ENCODE results near the gene INS.
"Not testable (repeated sequence)": the region's sequence is repeated elsewhere in the genome, so short reads cannot be mapped to it uniquely, and the experiment has no call there.

The INS gene

DNA sequence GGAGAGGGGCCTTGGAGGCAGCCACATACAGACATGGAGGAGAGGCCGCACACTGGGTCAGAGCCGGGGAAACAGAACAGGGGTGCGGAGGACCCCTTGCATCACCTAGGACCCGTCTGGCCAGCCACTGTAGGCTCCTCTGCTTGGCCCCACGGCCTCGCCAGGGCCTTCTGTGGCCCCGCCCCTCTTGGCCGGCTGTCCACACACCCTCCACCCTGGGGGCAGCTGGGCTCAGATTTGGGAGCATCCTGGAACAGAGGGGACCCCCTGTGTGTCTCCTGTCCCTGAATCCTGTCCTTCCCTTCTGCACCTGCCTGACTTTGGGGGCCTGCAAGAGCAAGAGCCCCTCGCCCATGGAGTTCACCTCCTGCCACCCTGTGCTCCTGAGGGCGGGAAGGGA is 18.5 kb upstream of the INS start:
- Mint-ChIP-seq H3K4me1 (no peaks in the 10 kb centered on the region), H3K27ac (no peak overlapping the region), H3K4me3 (no peak overlapping the region), H3K27me3 (peaks cover under 1% of the 10 kb centered on the region), H3K36me3 (ENCODE audit: low read depth) (no peaks in the 10 kb centered on the region), H3K9me3 (no peaks in the 10 kb centered on the region)
- ATAC-seq (no peak), DNase-seq (no peak)

DNA sequence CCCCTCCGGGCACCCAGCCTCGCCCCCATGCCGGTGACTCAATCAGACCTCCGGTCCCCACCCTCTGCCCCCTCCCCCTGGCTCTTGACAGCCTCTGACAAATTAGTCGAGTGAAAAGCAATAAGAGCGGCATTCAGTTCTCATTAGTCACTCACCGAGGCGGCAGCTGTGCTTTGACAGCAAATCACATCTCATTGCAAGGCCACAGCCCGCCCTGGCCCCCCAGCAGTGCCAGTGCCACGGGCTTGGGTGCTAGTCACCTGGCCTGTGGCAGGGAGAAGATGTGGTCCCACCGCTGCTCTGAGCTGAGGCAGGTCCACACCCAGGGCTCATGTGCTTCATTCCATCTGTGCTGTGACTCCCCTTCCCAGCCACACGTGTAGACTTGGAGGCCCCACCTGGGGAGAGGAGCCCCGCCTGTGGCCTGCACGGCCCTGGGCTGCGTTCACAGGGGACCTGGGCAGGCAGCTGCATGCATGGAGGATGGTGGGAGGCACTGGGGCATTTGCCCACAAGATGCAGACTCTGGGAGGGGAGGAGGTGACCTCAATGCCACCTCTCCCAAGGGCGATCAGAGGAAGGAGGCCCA is 18.0 kb upstream of the INS start:
- ATAC-seq (no peak), DNase-seq (no peak)
- H3K4me3 Mint-ChIP-seq = no peak overlapping the region
- no peaks in the 10 kb centered on the region for H3K27me3 Mint-ChIP-seq
- no peaks in the 10 kb centered on the region for H3K4me1 Mint-ChIP-seq
- no peaks in the 10 kb centered on the region for H3K9me3 Mint-ChIP-seq
- no peaks in the 10 kb centered on the region for H3K36me3 Mint-ChIP-seq (ENCODE audit: low read depth)
- no peak overlapping the region for H3K27ac Mint-ChIP-seq

GRCh38 chr11:2178055-2178773 is 17.2 kb upstream of the INS start:
- DNase-seq; ATAC-seq; H3K36me3 Mint-ChIP-seq (ENCODE audit: low read depth); H3K9me3 Mint-ChIP-seq; H3K4me3 Mint-ChIP-seq; H3K27ac Mint-ChIP-seq; H3K27me3 Mint-ChIP-seq; H3K4me1 Mint-ChIP-seq: not testable (repeated sequence)

GRCh38 chr11:2177076-2177475 is 16.1 kb upstream of the INS start:
- H3K4me3 Mint-ChIP-seq = no peak overlapping the region
- H3K9me3 Mint-ChIP-seq = no peaks in the 10 kb centered on the region
- H3K27me3 Mint-ChIP-seq = no peaks in the 10 kb centered on the region
- no peaks in the 10 kb centered on the region for H3K36me3 Mint-ChIP-seq (ENCODE audit: low read depth)
- no peaks in the 10 kb centered on the region for H3K4me1 Mint-ChIP-seq
- DNase-seq (no peak), ATAC-seq (no peak)
- H3K27ac Mint-ChIP-seq = no peak overlapping the region

DNA sequence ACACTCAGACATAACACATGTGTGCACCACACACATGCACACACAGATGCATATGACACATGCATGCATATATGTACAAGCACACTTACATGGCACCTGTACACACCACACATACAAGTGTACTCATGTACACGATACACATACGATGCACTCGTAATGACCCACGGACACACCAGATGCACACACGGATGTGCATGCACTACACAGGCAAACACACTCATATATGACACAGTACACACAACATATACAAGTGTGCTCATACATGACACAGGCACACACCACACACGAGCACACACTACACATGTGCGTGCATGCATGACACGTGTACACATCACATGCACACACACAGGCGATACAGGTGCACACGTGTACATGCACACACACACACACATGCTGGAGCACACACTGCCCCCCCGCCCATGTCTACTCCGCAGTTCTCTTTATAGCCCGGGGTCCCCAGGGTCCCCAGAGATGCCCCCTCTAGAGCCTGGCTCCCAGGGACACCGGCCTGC is 15.4 kb upstream of the INS start:
- DNase-seq (no peak), ATAC-seq (no peak)
- no peaks in the 10 kb centered on the region for H3K9me3 Mint-ChIP-seq
- H3K27ac Mint-ChIP-seq = no peak overlapping the region
- H3K27me3 Mint-ChIP-seq = no peaks in the 10 kb centered on the region
- no peak overlapping the region for H3K4me3 Mint-ChIP-seq
- no peaks in the 10 kb centered on the region for H3K4me1 Mint-ChIP-seq
- H3K36me3 Mint-ChIP-seq (ENCODE audit: low read depth) = no peaks in the 10 kb centered on the region

- no peaks in the 10 kb centered on the region for H3K27me3 Mint-ChIP-seq
- DNase-seq (no peak), ATAC-seq (no peak)
- no peak overlapping the region for H3K27ac Mint-ChIP-seq
- H3K4me1 Mint-ChIP-seq = no peaks in the 10 kb centered on the region
- no peaks in the 10 kb centered on the region for H3K36me3 Mint-ChIP-seq (ENCODE audit: low read depth)
- no peak overlapping the region for H3K4me3 Mint-ChIP-seq
- no peaks in the 10 kb centered on the region for H3K9me3 Mint-ChIP-seq
Measured at GRCh38 chr11:2175659-2176058, 14.7 kb upstream of the INS start.

- H3K9me3 Mint-ChIP-seq = no peaks in the 10 kb centered on the region
- H3K36me3 Mint-ChIP-seq (ENCODE audit: low read depth) = no peaks in the 10 kb centered on the region
- DNase-seq = no peak
- H3K27ac Mint-ChIP-seq = no peak overlapping the region
- ATAC-seq = no peak
- H3K4me3 Mint-ChIP-seq = no peak overlapping the region
- no peaks in the 10 kb centered on the region for H3K4me1 Mint-ChIP-seq
- H3K27me3 Mint-ChIP-seq = no peaks in the 10 kb centered on the region
Measured at GRCh38 chr11:2174361-2174760, 13.4 kb upstream of the INS start.

- DNase-seq (no peak), ATAC-seq (no peak)
- H3K4me1 Mint-ChIP-seq = no peaks in the 10 kb centered on the region
- H3K27ac Mint-ChIP-seq = no peak overlapping the region
- no peaks in the 10 kb centered on the region for H3K27me3 Mint-ChIP-seq
- no peaks in the 10 kb centered on the region for H3K36me3 Mint-ChIP-seq (ENCODE audit: low read depth)
- H3K4me3 Mint-ChIP-seq = no peak overlapping the region
- no peaks in the 10 kb centered on the region for H3K9me3 Mint-ChIP-seq
Measured at GRCh38 chr11:2173761-2174160, 12.8 kb upstream of the INS start.

- ATAC-seq (no peak), DNase-seq (peak; percentile 25)
- no peak overlapping the region for H3K4me3 Mint-ChIP-seq
- H3K4me1 Mint-ChIP-seq = no peaks in the 10 kb centered on the region
- no peaks in the 10 kb centered on the region for H3K36me3 Mint-ChIP-seq (ENCODE audit: low read depth)
- no peaks in the 10 kb centered on the region for H3K27me3 Mint-ChIP-seq
- H3K27ac Mint-ChIP-seq = no peak overlapping the region
- no peaks in the 10 kb centered on the region for H3K9me3 Mint-ChIP-seq
Measured at GRCh38 chr11:2173150-2173693, 12.2 kb upstream of the INS start.

DNA sequence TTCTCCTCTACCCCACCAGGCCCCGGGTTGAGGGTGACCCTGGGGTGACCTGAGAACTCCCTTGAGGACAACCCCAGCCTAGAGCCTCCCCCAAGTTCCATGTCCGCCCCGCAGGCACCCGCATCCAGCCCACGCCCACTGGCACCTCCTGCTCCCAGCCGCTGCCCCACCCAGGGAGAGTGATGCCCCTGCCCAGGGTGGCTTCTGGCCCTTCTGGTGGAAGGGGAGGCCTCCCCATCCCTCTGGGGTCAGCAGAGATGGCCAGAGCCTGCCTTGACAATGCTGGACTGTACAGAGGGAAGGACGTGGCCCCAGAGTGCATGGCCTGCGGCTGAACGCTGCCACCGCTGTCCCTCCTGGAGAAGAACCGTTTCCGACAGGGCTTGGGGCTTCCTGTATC is 11.7 kb upstream of the INS start:
- H3K27ac Mint-ChIP-seq = no peak overlapping the region
- no peaks in the 10 kb centered on the region for H3K27me3 Mint-ChIP-seq
- no peaks in the 10 kb centered on the region for H3K4me1 Mint-ChIP-seq
- no peaks in the 10 kb centered on the region for H3K36me3 Mint-ChIP-seq (ENCODE audit: low read depth)
- H3K9me3 Mint-ChIP-seq = no peaks in the 10 kb centered on the region
- ATAC-seq (no peak), DNase-seq (no peak)
- no peak overlapping the region for H3K4me3 Mint-ChIP-seq

GRCh38 chr11:2171591-2172003 is 10.6 kb upstream of the INS start, which contains the start of gene TH:
Gene TH (minus strand): TSS chr11:2171815. CDS start chr11:2171786, 29 bp downstream.
- no peak within 1 kb of the TSS for H3K4me3 Mint-ChIP-seq
- H3K4me1 Mint-ChIP-seq = no peaks in the 10 kb centered on the region
- no peaks in the 10 kb centered on the region for H3K9me3 Mint-ChIP-seq
- DNase-seq (no peak), ATAC-seq (no peak)
- H3K27me3 Mint-ChIP-seq = no peaks in the 10 kb centered on the region
- H3K27ac Mint-ChIP-seq = no peak within 1 kb of the TSS
- H3K36me3 Mint-ChIP-seq (ENCODE audit: low read depth) = no peaks in the 10 kb centered on the region

GRCh38 chr11:2169626-2170570 is 8.9 kb upstream of the INS start:
- H3K9me3 Mint-ChIP-seq = no peaks in the 10 kb centered on the region
- ATAC-seq = no peak
- no peak overlapping the region for H3K4me3 Mint-ChIP-seq
- DNase-seq = no peak
- no peaks in the 10 kb centered on the region for H3K27me3 Mint-ChIP-seq
- no peak overlapping the region for H3K27ac Mint-ChIP-seq
- no peaks in the 10 kb centered on the region for H3K36me3 Mint-ChIP-seq (ENCODE audit: low read depth)
- no peaks in the 10 kb centered on the region for H3K4me1 Mint-ChIP-seq

- H3K27me3 Mint-ChIP-seq = no peaks in the 10 kb centered on the region
- H3K9me3 Mint-ChIP-seq = no peaks in the 10 kb centered on the region
- no peak for DNase-seq
- H3K36me3 Mint-ChIP-seq (ENCODE audit: low read depth) = no peaks in the 10 kb centered on the region
- H3K4me1 Mint-ChIP-seq = no peaks in the 10 kb centered on the region
- H3K27ac Mint-ChIP-seq = no peak overlapping the region
- ATAC-seq = no peak
- no peak overlapping the region for H3K4me3 Mint-ChIP-seq
Measured at GRCh38 chr11:2169005-2169378, 8.0 kb upstream of the INS start.

GRCh38 chr11:2168286-2169004 is 7.4 kb upstream of the INS start:
- Mint-ChIP-seq H3K9me3 (no peaks in the 10 kb centered on the region), H3K4me3 (no peak overlapping the region), H3K4me1 (no peaks in the 10 kb centered on the region), H3K27me3 (no peaks in the 10 kb centered on the region), H3K36me3 (ENCODE audit: low read depth) (no peaks in the 10 kb centered on the region), H3K27ac (no peak overlapping the region)
- ATAC-seq = no peak
- DNase-seq = no peak
